Activated T-cell treated with anti-CD3 and anti-CD28 coated beads, Interleukin-2, amount 50 U/mL, for 72 hours (primary cell): Measurements from ENCODE around the gene ARPIN. TPM values are rescaled to one million over a fixed set of nuclear protein-coding genes. Genes with fewer than 3 reads are reported as not detected.

ENCODE experiments used
- ATAC-seq, 2 donors: fragments of 150-1000 bp; cut with Tn5 transposase; replicated peaks in 1 of 2; 2 replicates each; pipeline ENCODE4 v1.10.0; 2021; ENCODE audit warnings: moderate library complexity in 2 of 2, mild to moderate bottlenecking in 1 of 2
- DNase-seq, 2 donors: peaks; one replicate each; pipeline ENCODE4 v3.0.0; 2021 to 2022; ENCODE audit warnings: mixed read lengths in 1 of 2
- H3K27ac Mint-ChIP-seq: one replicate; pipeline ENCODE4 v1.8.0; 2022; ENCODE audit warnings: mild to moderate bottlenecking, moderate library complexity, mixed read lengths
- H3K27me3 Mint-ChIP-seq: one replicate; pipeline ENCODE4 v1.8.0; 2022; ENCODE audit warnings: low read depth, mixed read lengths
- H3K36me3 Mint-ChIP-seq, 2 donors: one replicate each; pipeline ENCODE4 v1.8.0; 2022; ENCODE audit warnings: mixed read lengths in 2 of 2, mild to moderate bottlenecking in 1 of 2; ENCODE audit not compliant: insufficient read depth in 2 of 2
- H3K4me1 Mint-ChIP-seq: one replicate; pipeline ENCODE4 v1.8.0; 2022; ENCODE audit warnings: low read depth, mixed read lengths
- H3K4me3 Mint-ChIP-seq, 2 donors: one replicate each; pipeline ENCODE4 v1.8.0; 2022; ENCODE audit warnings: mild to moderate bottlenecking in 2 of 2, mixed read lengths in 2 of 2, moderate library complexity in 2 of 2
- H3K9me3 Mint-ChIP-seq, 2 donors: one replicate each; pipeline ENCODE4 v1.8.0; 2022; ENCODE audit warnings: mixed read lengths in 2 of 2
- total RNA-seq, 2 donors: library from RNA; stranded (reverse); gene quantifications; one replicate each; pipeline ENCODE4 v1.2.3, GENCODE V29; 2022

Gene ARPIN
- total RNA-seq, 2 donors from 2014 or later: not detected

- Mint-ChIP-seq H3K4me1 (peaks cover 26% of the 10 kb centered on the region), H3K4me3 (peak overlapping the region in 1 of 2 donors; percentile 28), H3K9me3 (no peaks in the 10 kb centered on the region), H3K27ac (no peak overlapping the region), H3K36me3 (no peaks in the 10 kb centered on the region), H3K27me3 (peaks cover 4% of the 10 kb centered on the region)
- peak; percentile 66 to 84 for ATAC-seq
- DNase-seq: peak; percentile 11 to 31
These were observed 23.5 kb upstream of the ARPIN start for GRCh38 chr15:89936051-89936785.

GRCh38 chr15:89932880-89933279 is 20.1 kb upstream of the ARPIN start:
- H3K36me3 Mint-ChIP-seq: no peaks in the 10 kb centered on the region
- no peak for ATAC-seq

DNA sequence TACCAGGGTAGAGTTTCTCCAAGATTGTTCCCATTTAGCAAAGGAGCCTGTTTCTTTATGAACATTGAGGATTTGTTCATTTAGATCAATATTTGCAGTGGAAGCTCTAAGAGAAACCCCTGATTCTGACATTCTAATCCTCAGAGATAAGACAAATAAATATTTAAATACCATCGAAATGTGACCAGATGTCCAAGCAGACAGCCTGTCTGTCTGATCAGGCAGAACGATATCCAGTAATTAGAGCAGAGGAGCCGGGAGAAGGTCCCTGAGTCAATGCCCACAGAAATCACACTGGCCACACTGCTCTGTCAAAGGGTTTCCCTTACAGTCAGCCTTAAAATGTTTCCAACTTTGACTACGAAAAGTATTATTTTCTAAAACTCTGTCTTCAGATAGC is 15.7 kb upstream of the ARPIN start:
- Mint-ChIP-seq H3K4me3 (no peak overlapping the region), H3K27me3 (no peaks in the 10 kb centered on the region), H3K9me3 (no peaks in the 10 kb centered on the region), H3K36me3 (no peaks in the 10 kb centered on the region), H3K4me1 (no peaks in the 10 kb centered on the region), H3K27ac (no peak overlapping the region)
- ATAC-seq (no peak), DNase-seq (no peak)

More at GRCh38 chr15:89932880-89933279, 20.1 kb upstream of the ARPIN start:
- Mint-ChIP-seq H3K9me3 (no peaks in the 10 kb centered on the region), H3K27ac (no peak overlapping the region), H3K27me3 (peaks cover under 1% of the 10 kb centered on the region), H3K4me3 (no peak overlapping the region), H3K4me1 (peaks cover 23% of the 10 kb centered on the region)
- DNase-seq: no peak

DNA sequence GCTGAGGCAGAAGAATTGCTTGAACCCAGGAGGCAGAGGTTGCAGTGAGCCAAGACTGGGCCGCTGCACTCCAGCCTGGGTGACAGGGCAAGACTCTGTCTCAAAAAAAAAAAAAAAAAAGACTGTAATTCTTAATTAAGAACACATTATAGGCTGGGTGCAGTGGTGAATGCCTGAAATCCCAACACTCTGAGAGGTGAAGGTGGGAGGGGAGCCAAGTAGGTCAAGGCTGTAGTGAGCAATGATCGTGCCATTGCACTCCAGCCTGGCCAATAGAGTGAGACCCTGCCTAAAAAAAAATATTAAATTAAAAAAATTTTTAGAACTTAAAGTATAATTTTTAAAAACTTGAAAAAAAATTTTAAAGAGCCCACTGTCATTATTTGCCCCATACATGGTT is 13.4 kb upstream of the ARPIN start:
- Mint-ChIP-seq H3K27me3 (no peaks in the 10 kb centered on the region), H3K27ac (no peak overlapping the region), H3K9me3 (no peaks in the 10 kb centered on the region), H3K4me1 (no peaks in the 10 kb centered on the region), H3K36me3 (no peaks in the 10 kb centered on the region), H3K4me3 (no peak overlapping the region)
- ATAC-seq: no peak
- DNase-seq: no peak

DNA sequence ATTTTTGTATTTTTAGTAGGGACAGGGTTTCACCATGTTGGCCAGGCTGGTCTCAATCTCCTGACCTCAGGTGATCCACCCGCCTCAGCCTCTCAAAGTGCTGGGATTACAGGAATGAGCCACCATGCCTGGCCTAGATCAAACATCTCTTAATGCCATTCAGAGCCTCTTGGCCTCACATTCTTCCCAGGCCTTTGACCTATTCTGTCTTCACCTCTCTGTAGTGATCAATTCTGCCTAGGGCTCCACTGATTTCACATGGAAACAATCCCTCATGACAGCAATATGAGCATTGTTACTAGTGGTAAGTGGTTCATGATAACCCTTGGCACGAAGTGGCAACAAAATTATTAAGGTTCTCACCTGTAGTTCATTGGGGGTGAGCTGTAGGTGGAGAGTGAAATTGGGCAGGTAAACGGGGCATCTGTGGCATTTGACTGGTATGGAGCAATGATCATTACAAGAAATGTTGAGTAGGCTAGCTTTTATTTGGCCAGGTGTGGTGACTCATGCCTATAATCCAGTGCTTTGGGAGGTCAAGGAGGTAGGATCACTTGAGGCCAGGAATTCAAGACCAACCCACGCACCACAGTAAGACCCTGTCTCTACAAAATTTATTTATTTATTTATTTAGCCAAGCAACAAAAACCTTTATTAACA is 4.8 kb upstream of the ARPIN start:
- Mint-ChIP-seq H3K4me1 (no peaks in the 10 kb centered on the region), H3K27ac (no peak overlapping the region), H3K27me3 (peaks cover 19% of the 10 kb centered on the region), H3K4me3 (no peak overlapping the region), H3K36me3 (no peaks in the 10 kb centered on the region), H3K9me3 (no peaks in the 10 kb centered on the region)
- DNase-seq: no peak
- no peak for ATAC-seq

- no peak for DNase-seq
- Mint-ChIP-seq H3K27ac (no peak overlapping the region), H3K4me3 (no peak overlapping the region), H3K27me3 (peaks cover 26% of the 10 kb centered on the region), H3K36me3 (no peaks in the 10 kb centered on the region), H3K4me1 (no peaks in the 10 kb centered on the region), H3K9me3 (no peaks in the 10 kb centered on the region)
- ATAC-seq: no peak
These were observed 3.9 kb upstream of the ARPIN start for GRCh38 chr15:89916660-89917059.

DNA sequence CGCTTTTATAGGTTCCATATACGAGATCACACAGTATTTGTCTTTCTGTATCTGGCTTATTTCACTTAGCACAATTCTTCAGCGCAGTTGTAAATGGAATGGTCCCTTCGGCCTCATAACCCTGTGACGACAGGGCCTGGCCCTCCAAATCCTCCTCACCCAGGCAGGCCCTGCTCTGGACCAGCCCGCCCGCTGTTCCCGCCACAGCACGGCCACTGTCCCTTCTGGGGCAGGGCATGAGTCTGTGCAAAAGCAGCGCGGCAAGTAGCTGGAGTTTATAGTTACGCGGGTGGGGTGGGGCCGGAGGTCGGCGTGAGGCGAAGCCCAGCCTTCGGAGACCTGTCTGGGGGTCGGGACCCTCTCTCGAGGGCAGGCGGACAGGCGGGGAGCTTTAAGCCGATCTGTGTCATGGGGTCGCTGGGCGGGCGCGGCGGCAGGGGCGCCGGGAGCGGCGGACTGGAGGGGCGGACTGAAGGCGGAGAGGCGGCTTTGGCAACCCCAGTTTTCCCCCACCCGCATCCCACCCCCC is 543 bp downstream of the ARPIN start:
- Mint-ChIP-seq H3K36me3 (no peaks in the 10 kb centered on the region), H3K27me3 (peaks cover 41% of the 10 kb centered on the region), H3K9me3 (no peaks in the 10 kb centered on the region), H3K27ac (no peak overlapping the region), H3K4me3 (peak overlapping the region in 1 of 2 donors; percentile 53), H3K4me1 (no peaks in the 10 kb centered on the region)
- DNase-seq (no peak), ATAC-seq (no peak)

DNA sequence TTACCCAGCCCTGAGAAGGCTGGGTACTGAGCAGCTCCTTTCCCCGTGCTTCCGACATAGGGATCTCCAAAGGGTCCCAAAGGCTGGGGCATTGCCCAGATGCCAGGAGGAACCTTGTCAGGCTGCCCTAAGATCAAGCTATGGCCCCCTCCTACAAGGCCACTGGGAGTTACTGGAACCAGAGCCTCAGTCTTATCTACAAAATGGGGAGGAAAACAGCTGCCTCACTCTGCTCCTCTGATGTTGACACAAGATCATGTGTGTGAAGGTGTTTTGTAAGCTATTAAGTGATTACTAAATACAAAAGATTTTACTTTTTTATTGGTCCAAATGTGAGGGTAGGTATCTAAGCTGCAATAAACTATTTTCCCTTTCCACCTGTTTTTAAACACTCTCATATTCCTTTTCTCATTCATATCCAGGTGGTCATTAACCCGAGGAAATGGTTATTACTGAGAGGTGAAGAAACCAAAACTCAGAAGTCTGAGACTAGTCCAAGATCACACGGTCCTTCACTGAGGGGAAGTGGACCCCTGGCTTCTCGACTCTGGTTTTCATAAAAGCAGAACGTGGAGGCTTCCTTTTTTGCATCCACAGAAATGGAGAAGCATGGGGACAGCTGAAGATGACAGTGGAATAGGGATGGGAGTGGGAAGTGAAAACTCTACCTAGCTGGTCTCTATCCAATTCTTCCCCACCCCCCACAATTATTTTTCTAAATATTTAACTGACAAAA is 1.7 kb downstream of the ARPIN start:
- DNase-seq: no peak
- peaks cover 41% of the 10 kb centered on the region for H3K27me3 Mint-ChIP-seq
- H3K4me1 Mint-ChIP-seq: no peaks in the 10 kb centered on the region
- H3K4me3 Mint-ChIP-seq: no peak overlapping the region
- H3K36me3 Mint-ChIP-seq: no peaks in the 10 kb centered on the region
- H3K9me3 Mint-ChIP-seq: no peaks in the 10 kb centered on the region
- no peak for ATAC-seq
- no peak overlapping the region for H3K27ac Mint-ChIP-seq

GRCh38 chr15:89909611-89910010 is 3.1 kb downstream of the ARPIN start:
- H3K27ac Mint-ChIP-seq: no peak overlapping the region
- H3K27me3 Mint-ChIP-seq: peaks cover 38% of the 10 kb centered on the region
- DNase-seq (no peak), ATAC-seq (no peak)
- no peaks in the 10 kb centered on the region for H3K36me3 Mint-ChIP-seq
- H3K4me1 Mint-ChIP-seq: no peaks in the 10 kb centered on the region
- no peak overlapping the region for H3K4me3 Mint-ChIP-seq
- H3K9me3 Mint-ChIP-seq: no peaks in the 10 kb centered on the region

GRCh38 chr15:89908226-89908625 is 4.5 kb downstream of the ARPIN start:
- Mint-ChIP-seq H3K36me3 (no peaks in the 10 kb centered on the region), H3K4me1 (no peaks in the 10 kb centered on the region), H3K4me3 (no peak overlapping the region), H3K27me3 (peaks cover 31% of the 10 kb centered on the region), H3K27ac (no peak overlapping the region), H3K9me3 (no peaks in the 10 kb centered on the region)
- ATAC-seq: no peak
- DNase-seq: no peak

- Mint-ChIP-seq H3K27me3 (peaks cover 27% of the 10 kb centered on the region), H3K27ac (no peak overlapping the region), H3K4me3 (no peak overlapping the region), H3K4me1 (no peaks in the 10 kb centered on the region), H3K36me3 (no peaks in the 10 kb centered on the region), H3K9me3 (no peaks in the 10 kb centered on the region)
- DNase-seq (no peak), ATAC-seq (no peak)
These were observed 5.5 kb downstream of the ARPIN start for GRCh38 chr15:89907289-89907688.

GRCh38 chr15:89905846-89906378 is 6.8 kb downstream of the ARPIN start:
- DNase-seq (no peak), ATAC-seq (no peak)
- no peaks in the 10 kb centered on the region for H3K9me3 Mint-ChIP-seq
- no peaks in the 10 kb centered on the region for H3K36me3 Mint-ChIP-seq
- H3K4me3 Mint-ChIP-seq: no peak overlapping the region
- H3K27ac Mint-ChIP-seq: no peak overlapping the region
- H3K4me1 Mint-ChIP-seq: no peaks in the 10 kb centered on the region
- peaks cover 13% of the 10 kb centered on the region for H3K27me3 Mint-ChIP-seq

- Mint-ChIP-seq H3K27ac (no peak overlapping the region), H3K9me3 (no peaks in the 10 kb centered on the region), H3K4me1 (no peaks in the 10 kb centered on the region), H3K4me3 (no peak overlapping the region), H3K36me3 (no peaks in the 10 kb centered on the region), H3K27me3 (peaks cover 4% of the 10 kb centered on the region)
- DNase-seq (no peak), ATAC-seq (no peak)
These were observed 8.2 kb downstream of the ARPIN start for GRCh38 chr15:89904519-89904918.
